Endothelial cell of hepatic sinusoid (primary cell): ENCODE data around the gene MYD88.
"Not testable (repeated sequence)": the region's sequence is repeated elsewhere in the genome, so short reads cannot be mapped to it uniquely, and the experiment has no call there.

Source experiments
- in situ Hi-C: cut with HindIII; loops from 2 replicates; pipeline ENCODE4 v1.10.0; 2017; ENCODE audit warnings: low sequenced_read_pairs

Gene MYD88

DNA sequence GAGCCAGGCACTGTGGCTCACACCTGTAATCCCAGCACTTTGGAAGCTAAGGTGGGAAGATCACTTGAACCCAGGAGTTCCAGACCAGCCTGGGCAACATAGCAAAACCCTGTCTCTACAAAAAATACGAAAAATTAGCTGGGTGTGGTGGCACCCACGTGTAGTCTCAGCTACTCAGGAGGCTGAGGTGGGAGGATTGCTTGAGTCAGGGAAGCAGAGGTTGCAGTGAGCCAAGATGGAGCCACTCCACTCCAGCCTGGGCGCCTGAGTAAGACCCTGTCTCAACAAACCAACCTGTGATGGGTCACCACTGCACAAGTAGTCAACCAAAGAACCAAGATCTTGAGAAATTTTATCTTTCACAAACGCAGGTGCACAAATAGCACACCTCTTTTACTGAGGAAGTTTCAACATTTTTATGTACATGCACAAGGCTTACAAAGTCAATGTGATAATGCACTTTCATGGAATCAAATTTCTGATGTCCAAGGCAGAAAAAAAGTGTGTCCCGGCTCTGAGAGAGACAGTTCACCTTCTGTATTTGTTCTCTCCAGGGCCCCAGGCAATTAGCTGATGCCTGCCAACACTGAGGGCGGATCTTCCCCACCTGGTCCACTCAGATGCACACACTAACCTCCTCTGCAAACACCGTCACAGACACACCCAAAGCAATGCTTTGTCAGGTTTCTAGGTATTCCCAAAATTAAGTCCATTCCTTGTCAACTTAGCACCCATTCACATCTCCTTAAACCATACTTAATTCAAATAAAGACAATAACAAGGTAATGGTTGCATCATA is 13.9 kb upstream of the MYD88 start:
- in situ Hi-C loops = loop anchor here (5.0 kb wide), 3 partner anchors 37 to 358 kb away; partner anchors contain the start of gene SLC22A14

- in situ Hi-C loops = loop anchor here (5.0 kb wide), 3 partner anchors 38 to 357 kb away; partner anchors contain the start of gene SLC22A14
These were observed 12.9 kb upstream of the MYD88 start for GRCh38 chr3:38125305-38126120.

- in situ Hi-C loops = loop anchor here (5.0 kb wide), 3 partner anchors 39 to 356 kb away; partner anchors contain the start of gene SLC22A14
These were observed 12.2 kb upstream of the MYD88 start for GRCh38 chr3:38126121-38126892.

DNA sequence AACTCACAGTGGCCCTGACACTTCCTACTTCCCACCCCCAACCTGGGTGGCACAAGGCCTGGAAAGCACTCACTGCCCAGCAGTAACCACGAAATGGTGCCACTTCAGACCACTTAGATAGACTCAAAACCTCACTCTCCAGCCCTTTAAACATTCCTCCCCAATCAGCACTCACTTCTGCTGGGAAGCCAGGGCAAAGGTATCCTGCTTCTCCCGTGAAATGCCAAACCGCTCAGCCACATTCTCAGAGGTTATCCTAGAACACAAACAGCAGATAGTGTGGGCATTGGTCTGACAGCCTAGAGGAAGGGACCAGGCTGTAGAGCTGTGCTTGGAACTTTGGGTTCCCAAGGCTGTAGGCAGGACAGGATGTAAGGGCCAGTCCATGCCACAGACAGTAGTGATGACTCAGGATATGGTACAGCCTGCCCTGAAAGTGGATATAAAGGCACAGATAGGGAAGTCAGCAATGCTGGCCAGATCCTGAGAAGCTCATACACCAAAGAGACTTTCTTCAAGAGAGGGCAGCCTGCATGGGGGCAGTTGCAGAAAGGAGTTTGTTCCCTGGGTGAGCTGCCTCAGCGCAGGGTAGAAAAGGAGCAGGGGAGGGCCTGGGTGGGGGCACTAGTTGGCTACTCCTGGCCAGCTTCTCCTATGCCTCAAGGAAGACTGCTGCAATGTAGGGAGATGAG is 10.7 kb upstream of the MYD88 start:
- in situ Hi-C loops = loop anchor here (5.0 kb wide), 3 partner anchors 40 to 355 kb away; partner anchors contain the start of gene SLC22A14

- in situ Hi-C loops = loop anchor here (5.0 kb wide), 3 partner anchors 41 to 354 kb away; partner anchors contain the start of gene SLC22A14
These were observed 10.2 kb upstream of the MYD88 start for GRCh38 chr3:38128303-38128655.

- in situ Hi-C loops = loop anchor here (5.0 kb wide), 3 partner anchors 42 to 353 kb away; partner anchors contain the start of gene SLC22A14
These were observed 9.4 kb upstream of the MYD88 start for GRCh38 chr3:38129058-38129457.

- in situ Hi-C loops = no loop called here
These were observed 7.8 kb upstream of the MYD88 start for GRCh38 chr3:38130631-38131065.

- in situ Hi-C loops = no loop called here
These were observed 6.7 kb upstream of the MYD88 start for GRCh38 chr3:38131621-38132369.

GRCh38 chr3:38133209-38133556 is 5.3 kb upstream of the MYD88 start:
- in situ Hi-C loops = no loop called here

- in situ Hi-C loops = no loop called here
These were observed 4.7 kb upstream of the MYD88 start for GRCh38 chr3:38133557-38134405.

DNA sequence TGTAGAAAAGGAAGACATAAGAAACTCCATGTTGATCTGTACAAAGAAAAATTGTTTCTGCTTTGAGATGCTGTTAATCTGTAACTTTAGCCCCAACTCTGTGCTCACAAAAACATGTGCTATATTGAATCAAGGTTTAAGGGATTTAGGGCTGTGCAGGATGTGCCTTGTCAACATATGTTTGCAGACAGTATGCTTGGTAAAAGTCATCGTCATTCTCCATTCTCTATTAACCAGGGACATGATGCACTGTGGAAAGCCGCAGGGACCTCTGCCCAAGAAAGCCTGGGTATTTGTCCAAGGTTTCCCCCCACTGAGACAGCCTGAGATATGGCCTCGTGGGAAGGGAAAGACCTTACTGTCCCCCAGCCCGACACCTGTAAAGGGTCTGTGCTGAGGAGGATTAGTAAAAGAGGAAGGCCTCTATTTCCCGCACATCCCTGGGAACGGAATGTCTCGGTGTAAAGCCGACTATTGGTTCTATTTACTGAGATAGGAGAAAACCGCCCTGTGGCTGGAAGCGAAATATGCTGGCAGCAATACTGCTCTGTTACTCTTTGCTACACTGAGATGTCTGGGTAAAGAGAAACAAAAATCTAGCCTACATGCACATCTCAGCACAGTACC is 3.8 kb upstream of the MYD88 start:
- in situ Hi-C loops = not testable (repeated sequence)

DNA sequence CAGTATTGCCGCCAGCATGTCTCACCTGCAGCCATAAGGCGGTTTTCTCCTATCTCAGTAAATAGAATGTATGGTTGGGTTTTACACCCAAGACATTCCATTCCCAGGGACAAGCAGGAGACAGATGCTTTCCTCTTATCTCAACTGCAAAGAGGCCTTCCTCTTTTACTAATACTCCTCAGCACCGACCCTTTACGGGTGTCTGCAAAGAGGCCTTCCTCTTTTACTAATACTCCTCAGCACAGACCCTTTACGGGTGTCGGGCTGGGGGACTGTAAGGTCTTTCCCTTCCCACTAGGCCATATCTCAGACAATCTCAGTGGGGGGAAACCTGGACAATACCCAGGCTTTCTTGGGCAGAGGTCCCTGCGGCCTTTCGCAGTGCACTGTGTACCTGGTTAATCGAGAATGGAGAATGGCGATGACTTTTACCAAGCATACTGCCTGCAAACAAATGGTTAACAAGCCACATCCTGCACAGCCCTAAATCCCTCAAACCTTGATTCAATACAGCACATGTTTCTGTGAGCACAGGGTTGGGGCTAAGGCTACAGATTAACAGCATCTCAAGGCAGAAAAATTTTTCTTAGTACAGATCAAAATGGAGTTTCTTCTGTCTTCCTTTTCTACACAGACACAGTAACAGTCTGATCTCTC is 2.7 kb upstream of the MYD88 start:
- in situ Hi-C loops = not testable (repeated sequence)

DNA sequence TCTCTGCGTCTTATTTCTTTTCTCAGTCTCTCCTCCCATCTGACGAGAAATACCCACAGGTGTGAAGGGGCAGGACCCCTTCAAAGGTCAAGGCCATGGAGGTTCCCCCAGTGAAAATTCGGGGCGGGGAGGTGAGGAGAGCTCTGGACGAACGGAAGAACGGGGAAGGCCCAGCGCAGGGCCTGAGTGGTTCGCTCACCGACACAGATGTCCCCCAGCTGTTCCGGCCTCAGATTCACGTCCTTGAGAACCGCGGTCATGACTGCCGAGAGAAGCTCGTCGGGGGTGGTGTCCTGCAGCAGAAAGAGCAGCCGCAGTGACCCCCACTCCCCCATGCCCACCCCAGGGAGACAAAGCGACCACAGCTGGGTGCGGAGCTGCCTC is 2.1 kb upstream of the MYD88 start:
- in situ Hi-C loops = no loop called here

- in situ Hi-C loops = no loop called here
These were observed 1.5 kb upstream of the MYD88 start, which contains the start of gene ACAA1 for GRCh38 chr3:38136777-38137614. TSS of gene ACAA1 (minus strand) at chr3:38137127. CDS start at chr3:38137035, 92 bp downstream.

GRCh38 chr3:38137615-38138348 is 679 bp upstream of the MYD88 start:
- in situ Hi-C loops = no loop called here

- in situ Hi-C loops = no loop called here
These were observed 730 bp downstream of the MYD88 start for GRCh38 chr3:38139191-38139590.
